CD4-positive, alpha-beta T cell treated with Interferon gamma for 1 hour (primary cell): Measurements from ENCODE around the gene NFYA.

ENCODE experiments used
- DNase-seq: peaks from one replicate; pipeline ENCODE4 v3.0.0-alpha.2; 2020

NFYA gene

DNA sequence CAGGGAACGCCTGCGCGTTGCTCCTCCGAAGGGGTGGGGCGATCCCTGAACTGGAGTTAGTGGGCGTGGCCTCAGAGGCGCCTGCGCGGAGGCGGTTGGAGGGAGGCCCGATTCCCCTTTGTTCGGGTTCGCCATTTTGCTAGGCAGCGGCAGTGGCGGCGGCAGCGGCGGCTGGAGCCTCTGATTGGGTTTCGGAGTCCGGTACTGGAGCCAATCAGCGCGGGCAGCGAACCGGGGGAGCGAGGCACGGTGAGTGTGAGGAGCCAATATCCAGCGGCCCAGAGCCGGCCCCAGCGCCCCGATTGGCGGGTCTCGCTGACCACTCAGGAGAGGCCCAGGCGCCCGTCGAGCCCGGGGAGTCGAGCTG lies at the start of gene NFYA:
Gene NFYA (plus strand): TSS at position 139 of the 367 bp plus-strand sequence. CDS start 6,116 bp downstream, outside the sequence.
- DNase-seq = no peak

DNA sequence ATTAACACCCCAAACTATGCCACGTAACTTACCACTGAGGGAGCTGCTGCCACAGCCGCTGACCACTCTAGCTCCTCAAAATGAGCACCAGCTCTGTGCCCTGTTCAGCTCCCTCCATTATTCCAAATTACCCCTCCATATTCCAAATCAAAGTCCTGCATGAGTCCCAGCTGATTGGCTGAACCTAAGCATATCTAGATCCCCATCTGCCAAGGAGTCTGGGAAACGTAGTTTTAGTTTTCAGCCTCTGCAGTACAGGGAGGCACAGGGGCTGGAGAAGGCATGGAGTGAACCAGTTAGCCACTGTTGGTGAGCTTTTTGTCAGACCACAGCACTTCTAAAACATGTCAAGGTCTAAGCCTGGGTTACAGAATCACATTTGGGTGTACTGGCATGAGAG lies 49.7 kb upstream of the NFYA start:
- DNase-seq = no peak

DNA sequence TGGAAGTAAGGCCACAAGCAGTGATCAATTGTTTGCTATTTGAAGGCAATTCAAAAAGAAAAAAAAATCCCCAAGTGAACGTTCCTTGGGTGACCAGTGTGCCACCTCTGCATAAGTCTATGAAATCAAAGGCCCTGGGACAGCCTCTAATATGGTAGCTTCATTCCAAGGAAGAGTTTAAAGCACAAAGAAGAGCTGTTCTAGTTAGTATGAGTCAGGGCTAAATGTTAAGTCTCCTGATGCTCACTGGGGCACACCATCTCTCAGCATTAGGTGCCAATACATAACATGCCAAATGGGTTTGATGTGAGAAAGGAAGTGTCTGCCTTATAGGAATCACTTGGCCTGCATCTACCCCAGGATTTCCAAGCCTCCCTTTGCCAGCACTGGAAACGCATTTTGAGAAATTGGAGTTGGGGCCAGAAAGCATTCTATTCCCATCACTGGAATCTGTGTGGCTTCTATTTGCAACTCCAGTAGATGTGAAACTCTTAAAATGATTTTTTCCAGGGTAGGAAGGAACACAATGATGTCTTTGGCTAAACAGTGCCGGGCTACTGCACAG lies 46.7 kb upstream of the NFYA start:
- DNase-seq = no peak

DNA sequence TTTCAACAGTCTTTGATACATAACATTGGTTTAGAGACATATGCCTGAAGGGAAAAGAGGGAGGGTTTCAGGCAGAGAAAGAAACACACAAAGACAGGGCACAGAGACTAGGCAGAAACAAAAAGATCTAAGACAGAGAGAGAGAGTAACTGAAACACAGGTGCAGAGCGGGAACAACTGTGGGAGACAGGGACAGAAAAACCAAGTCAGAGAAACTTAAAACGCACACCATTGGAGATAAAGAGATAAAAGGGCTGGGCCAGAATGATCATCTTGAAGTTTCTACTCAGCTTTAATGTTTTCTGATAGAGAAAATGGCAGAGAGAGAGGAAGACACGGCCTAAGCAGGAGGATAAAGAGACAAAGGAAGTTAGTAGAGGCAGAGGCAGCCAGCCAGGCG lies 45.5 kb upstream of the NFYA start:
- no peak for DNase-seq

DNA sequence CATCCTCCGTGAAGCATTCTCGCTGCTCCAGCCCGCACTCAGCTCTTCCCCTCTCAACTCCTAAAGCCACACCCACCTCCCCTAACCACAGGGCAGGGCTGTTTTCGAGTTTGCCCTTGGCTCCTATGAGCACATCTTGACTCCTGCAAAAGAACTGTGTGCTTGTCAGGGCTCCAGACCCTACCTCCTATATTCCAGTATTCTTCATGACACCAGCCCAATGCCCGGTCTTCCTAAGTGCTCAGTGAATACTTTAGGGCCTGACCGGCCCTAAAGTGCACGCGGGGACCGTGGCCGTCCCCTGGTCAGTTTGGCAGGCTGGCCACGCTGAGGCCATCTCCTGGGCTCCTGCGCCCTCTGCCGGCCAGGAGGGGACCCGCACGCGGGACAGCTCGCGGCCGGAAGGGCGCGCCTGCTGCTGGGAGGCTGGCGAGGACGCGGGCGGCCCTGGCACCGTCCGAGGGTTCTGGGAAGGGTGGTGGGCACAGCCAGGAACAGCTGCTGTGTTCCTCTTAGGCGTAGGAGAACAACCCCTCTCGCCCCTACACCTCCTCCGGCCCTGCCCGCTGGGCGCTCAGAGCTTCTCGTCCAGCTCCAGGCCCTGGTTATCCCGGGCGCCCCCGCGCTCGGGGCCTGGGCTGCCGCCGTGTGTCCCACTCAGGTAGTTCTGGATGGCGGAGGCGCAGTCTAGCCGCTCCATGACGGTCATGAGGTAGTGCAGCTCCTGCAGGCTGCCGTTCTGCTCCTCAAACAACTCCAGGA lies 44.8 kb upstream of the NFYA start:
- DNase-seq = peak; percentile 66

DNA sequence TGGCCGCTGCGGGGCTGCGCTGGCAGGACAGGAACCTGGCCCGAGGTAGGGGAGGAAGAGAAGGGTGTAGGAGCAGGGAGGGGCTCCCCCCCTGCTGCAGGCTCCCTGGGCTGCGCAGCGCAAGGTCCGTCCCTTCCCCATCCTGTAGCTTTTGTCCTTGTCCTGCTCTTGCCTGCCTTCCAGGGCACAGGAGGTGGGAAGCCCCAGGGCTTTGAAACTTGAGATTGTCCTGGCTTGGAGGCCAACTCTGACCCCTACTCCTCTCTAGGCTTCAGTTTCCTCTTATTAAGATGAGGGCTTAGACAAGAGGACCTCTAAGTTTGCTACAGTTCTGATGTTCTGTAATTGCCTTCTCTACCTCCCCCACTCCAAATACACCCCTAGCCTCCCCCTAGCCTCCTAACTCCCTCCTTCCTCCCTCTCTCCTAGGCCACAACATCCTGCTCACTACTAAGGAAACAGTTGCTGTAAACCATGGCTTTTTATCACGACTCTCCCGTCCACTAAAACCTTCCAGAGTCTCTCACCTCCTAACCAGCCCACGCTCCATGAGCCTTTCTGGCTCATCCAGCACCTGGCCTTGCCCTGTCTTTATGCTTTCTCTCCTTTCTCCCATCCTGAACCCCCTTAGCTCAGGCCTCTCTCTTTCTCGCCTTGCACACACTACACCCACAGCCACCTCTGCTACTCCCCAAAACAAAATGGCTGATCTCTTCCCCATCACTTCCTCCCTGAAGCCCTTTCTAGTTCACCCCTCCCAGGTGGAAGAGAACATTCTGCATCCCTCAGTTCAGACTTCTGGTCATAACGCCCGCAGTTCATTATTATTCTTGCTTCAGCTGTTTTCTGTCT lies 44.0 kb upstream of the NFYA start:
- no peak for DNase-seq

DNA sequence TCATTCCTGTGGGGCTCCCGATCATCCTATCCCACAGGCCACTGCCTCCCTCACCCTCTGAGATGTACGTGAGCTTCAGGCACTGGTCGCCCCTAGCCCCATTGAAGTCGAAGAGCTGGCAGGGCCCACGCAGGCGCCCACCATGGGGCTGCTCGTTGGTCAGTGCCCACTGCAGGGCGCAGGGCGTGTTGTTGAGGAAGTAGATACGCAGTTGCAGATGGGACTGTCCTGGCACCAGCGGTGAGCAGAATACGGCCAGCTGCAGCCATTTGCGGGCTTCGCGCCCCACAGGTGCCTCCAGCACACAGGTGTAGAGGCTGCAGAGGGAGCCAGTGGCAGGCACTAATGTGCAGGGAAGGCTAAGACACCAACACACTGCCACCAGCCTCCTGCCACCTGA lies 39.9 kb upstream of the NFYA start:
- no peak for DNase-seq

DNA sequence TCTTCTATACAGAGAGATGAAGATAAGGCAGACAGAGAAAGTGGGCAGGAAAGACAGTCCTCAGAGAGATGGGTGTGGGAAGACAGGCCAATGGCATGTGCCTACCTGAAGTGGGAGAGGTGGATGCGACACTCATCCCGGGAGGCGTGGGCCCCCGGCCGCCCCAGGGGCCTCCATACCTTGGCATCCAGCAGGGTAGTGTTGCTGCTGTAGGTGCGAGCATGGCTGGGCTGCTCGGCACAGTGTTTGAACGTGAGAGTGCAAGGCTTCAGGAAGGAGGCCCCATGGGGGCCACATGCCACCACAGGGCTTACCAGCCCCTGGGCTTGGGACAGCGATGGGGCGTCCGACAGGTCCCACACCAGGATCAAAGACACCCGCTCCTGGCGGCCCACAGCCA lies 39.0 kb upstream of the NFYA start:
- no peak for DNase-seq

DNA sequence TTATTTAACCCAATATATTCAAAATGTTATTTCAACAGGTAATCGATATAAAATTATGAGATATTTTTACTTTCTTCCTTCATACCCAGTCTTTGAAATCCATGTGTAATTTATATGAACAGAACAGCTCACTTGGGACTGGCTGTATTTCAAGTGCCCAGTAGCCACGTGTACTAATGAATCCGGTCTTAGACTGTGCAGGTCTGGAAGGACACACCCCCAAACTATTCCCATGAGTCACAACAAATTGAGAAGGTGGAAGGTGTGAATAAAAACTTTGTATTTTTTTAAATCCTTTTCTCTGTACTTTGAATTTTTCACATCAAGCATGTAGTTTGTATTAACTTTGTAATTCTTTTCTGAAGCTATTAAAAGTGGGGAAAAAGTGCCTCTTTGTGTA lies 36.6 kb upstream of the NFYA start:
- DNase-seq = no peak

DNA sequence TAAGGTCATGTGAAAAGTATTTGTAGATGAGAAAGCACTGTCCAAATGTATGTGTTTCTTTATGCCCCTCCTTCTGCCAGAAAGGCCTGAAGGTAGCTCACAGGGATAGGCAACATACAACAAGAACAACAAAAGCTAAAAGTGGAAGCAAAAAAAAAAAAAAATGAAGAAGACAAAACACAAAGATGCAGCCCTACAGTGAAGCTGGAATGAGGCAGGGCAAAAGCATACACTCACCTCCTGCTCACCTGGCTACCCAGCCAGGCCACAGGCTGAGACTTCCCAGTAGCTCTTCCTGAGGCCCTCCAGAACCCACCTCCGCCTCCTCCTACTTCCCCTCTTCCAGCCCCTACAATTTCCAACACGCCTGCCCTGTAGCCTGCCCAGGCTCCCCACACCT lies 36.2 kb upstream of the NFYA start:
- DNase-seq = no peak

DNA sequence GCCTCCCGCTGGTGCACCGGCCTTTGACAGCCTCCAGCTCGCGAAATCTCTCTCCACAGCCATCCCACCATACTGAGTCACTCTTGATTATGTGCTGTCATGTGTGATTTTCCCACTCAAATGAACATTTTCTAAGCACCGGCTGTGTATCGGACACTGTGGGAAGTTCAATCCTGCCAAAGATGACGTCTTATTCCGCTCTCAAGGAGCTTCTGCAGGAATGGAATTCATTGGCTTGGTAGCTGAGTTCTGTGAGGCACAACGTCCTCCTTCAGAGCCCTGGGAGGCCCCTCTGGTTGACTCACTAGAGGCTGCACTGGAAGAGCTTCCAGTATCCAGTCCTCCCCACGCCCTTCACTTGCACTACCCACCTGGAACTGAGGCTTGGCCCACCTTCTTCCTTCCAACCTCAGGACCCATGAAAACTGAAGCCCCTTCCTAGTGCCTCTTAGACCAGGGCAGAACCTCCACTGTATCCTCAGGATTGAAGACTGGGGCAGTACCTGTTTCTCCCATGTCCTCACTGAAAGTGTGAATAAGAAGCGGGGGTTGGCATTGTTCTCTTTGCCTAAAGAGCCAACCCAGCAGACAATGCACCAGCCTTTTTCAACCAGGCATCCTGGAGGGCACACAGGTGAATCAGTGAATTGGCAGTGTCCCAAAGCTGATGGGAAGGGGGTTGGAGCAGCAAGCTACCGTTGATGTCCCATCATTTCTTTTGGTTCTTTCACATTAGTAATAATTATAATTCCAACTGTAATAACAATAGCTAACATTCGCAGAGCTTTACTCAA lies 35.5 kb upstream of the NFYA start:
- DNase-seq = no peak

DNA sequence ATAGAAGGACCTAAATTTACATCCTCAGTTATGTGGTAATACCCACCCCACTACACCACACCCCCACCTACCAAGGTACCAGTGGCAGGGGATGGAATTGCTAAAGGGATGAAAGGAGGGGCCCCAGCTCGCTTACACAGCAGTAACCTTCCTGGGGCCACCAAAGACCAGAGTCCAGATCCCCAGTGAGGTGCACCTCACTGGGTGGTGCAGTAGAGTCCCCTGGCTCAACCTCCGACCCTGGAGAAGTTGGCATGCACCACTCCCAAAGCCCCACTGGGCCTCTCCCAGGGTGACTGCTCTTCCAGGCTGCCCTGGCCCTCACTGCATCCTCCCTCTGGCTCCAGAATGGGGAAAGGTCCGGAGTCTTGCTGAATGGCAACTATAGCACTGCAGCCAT lies 34.6 kb upstream of the NFYA start:
- DNase-seq = no peak

DNA sequence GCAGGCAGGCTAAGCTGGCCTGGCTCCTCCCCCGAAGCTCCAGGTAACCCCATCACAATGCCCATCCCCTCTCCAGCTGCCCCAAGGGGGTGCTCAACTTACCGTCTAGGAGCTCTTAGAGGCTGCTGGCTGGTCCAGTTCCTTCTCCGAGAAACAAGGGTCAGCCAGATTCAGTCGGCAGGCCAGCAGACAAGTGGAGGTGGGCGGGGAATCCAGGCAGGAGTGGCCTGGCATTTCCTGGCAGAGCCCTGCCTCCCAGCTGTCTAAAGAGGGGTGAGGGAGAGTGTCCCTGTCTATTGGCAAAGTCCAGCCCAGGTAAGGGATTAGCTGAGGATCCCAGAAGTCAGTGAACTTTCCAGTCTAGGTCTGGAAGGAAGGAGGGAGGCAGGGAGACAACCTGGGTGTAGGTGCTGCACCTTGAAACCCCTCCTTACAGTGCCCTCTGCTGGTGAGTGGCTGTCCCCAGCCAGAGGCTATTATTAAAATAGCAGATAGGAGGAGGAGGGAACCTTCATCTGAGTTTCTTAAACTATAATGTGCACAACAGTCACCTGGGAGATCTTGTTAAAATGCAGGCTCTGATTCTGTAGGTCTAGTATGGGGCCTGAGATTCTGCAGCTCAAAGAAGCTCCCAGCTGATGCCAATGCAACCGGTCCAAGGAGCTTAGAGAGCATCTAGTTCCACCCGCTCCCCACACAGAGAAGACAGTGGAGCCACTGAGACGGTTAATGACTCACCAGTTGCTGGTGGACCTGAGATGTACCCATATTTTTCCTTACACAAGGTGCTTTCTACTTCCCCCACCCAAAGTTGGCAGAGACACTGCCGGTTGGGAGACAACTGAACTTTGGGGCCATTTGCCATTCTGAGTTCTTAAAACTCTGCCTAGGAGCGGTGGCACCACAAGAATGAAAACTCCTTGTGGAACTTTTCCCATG lies 33.4 kb upstream of the NFYA start, which contains the start of gene UNC5CL:
Gene UNC5CL (minus strand): TSS at position 162 of the 939 bp plus-strand sequence. CDS start 4,147 bp downstream, outside the sequence.
- peak; percentile 26 for DNase-seq

DNA sequence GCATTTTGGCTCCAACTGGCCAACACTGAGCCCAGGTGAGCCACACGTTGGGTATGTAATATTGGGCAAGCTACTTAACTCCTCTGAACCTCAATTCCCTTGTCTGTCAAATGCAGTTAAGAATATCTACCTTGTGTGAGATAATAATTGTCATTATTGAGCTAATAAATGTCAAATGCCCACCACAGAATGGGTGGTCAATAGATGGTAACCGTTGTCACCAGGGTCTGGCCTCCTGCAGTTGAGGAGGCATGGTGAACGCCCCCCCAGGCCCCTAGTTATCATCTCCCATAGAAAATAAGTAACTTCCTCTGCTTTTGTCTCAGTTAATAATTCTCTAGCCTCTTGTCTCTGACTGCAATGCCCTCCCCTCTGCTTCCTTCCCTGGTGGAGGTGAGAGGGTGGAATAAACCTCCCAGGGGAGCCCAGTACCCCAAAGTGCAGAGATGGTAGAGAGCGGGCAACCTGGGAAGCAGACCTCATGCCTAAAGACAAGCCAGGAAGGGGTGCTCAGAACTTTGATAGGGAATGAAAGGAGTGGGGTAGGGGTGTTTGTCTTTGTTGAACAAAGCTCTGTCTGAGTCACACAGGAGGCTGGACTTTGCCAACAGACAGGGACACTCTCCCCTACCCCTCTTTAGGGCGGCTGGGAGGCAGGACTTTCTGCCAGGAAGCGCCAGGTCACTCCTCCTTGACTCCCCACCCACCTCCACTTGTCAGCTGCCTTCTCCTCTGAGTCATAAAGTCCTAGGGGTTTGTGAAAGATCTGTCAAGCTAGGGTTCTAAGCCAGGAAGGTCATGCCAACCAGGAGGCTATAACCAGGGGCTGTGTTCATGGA lies 32.5 kb upstream of the NFYA start:
- DNase-seq = no peak

DNA sequence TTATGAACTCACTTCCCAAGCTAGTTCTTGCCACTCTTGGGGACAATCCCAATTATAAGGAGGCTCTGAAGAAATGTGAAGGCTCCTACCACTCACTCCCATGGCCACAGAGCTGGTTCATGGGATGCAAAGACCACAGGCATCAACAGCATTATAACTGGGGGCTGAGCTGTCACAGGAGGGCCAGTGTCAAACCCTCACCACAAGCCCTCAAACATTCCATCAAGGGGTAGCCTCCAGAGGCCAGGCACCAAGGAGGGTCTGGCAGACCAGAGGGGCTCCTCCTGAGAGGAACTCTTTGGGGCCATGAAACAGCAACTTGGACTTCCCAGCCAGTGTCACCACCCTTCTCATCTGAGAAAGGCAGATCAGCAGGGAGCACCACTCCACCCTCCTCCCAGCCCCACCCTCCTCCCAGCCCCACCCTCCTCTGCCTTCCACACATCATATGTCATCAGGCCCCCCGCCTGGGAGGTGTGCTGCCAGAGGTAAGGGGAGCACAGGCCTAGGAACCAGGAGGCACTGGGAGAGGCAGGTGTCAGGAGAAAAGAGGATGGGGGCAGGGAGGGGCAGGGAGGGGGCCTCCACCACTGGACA lies 31.7 kb upstream of the NFYA start:
- DNase-seq = no peak

DNA sequence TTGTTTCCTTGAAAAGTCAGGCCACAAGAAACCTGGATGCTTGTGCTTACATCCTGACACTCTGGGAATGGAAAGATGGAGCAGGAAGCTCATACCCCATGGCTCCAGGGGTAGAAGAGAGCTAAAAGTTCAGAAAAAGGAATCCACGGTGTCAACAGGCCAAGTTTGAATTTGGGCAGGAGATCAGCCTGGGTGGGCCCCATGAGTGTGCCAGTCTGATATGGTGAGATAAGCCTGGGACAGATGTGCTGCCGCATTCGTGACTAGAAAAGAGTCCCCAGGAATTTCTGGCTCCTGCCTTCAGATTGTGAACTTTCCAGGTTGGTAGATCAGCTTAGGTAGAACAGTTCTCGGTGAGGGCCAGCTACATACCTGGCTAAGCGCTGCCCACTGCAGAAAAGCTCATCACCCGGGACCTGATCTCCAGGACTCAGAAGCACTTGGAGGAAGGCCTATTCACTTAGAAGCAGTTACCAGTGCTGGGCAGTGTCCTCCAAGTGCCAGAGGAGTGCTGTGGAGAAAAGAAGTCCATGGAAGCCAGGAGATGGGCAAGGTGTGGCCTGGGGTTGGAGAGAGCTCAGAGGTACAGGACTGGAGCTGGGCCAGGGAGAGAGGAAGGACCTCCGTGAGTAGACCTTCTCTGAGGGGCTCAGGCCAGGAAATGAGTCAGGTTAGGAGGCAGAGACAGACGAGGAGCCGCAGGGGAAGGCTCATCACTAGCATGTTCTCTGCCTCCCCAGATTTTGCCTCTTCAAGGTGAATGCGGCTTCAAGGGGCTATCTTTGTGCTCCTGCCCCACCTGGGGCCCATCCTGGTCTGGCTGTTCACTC lies 30.3 kb upstream of the NFYA start, which contains the start of gene TSPO2:
Gene TSPO2 (plus strand): TSS at position 242 of the 830 bp plus-strand sequence. CDS start 519 bp downstream, at position 761.
- no peak for DNase-seq

DNA sequence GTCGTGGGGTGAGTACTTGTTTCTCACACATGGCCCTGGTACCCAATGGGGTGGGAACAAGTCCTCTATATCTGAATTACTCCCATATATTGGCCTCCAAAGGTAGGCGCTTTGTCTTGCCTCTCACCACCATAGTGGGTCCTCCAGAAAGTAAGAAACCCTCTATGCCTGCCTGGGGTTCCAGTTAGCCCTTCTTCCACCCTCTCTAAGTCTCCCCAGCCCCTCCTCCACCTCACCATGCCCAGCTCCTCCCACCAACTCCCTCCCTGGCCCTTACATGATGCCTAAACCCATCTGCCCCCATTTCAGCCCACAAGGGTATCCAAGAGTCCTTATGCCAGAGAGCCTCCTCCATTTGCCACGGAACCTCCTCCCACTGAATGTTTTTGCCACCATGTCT lies 29.6 kb upstream of the NFYA start:
- DNase-seq = no peak

DNA sequence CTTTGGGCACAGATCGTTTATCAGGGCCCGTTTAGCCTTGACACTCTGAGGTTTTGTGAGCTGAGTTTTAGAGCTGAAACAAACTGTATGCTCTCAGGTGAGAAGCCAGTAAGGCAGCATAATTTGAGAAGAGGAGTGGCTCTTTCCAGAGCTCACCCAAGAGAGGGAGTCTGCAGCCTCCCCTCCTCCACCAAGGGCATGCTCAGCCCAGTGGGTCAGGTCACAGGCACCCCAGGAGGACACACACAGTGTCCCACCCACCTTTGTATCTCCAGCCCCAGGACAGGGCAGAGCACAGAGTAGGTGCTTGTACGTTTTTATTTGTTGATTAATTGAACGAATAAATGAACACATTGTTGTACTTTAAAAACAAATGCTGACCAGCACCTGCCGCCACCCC lies 27.1 kb upstream of the NFYA start:
- DNase-seq = no peak

DNA sequence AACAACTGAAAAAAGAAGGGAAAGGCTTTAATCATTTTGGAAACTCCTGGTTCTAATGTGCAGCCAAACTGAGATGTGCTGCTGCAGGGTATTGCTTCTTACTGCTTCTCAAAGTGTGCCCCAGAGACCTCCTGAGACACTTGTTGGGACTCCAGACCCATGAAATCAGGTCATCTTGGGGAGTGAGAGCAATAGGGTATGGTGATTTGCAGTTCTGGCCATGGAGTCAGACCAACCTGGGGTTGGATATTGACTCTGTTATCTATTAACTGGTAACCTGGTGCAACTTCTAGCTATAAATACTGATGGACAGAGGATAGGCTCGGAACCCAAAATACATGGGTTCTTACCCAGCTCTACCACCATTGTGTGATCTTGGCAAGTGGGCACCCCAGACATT lies 26.7 kb upstream of the NFYA start:
- no peak for DNase-seq
